Islet precursor cell (in vitro differentiated cells): ENCODE results near the gene SSR1.
A peak's percentile ranks its signal among the peaks of the same experiment; 100 is the strongest.
"Not testable (repeated sequence)": the region's sequence is repeated elsewhere in the genome, so short reads cannot be mapped to it uniquely, and the experiment has no call there.

ENCODE experiments used
- DNase-seq: peaks from one replicate; pipeline ENCODE4 v3.0.0-alpha.2; 2018

Gene SSR1

DNA sequence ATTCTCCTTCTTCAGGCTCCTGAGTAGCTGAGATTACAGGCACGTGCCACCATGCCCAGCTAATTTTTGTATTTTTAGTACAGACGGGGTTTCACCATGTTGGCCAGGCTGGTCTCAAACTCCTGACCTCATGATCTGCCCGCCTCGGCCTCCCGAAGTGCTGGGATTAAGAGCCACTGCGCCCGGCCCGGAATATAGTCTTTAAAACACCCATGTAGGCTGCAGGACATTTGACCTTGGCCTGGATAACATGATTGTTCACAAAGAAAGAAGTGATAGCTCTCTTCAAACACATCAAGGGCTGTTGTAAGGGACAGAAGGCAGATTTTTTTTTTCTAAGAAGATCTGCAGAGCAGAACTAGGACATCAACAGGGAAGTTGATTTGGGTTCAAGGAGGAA is 38.5 kb downstream of the SSR1 start:
- not testable (repeated sequence) for DNase-seq

- DNase-seq, result no peak
Observed at GRCh38 chr6:7273709-7274108, 39.3 kb downstream of the SSR1 start.

GRCh38 chr6:7271205-7271534 is 41.8 kb downstream of the SSR1 start:
- DNase-seq, result no peak

DNA sequence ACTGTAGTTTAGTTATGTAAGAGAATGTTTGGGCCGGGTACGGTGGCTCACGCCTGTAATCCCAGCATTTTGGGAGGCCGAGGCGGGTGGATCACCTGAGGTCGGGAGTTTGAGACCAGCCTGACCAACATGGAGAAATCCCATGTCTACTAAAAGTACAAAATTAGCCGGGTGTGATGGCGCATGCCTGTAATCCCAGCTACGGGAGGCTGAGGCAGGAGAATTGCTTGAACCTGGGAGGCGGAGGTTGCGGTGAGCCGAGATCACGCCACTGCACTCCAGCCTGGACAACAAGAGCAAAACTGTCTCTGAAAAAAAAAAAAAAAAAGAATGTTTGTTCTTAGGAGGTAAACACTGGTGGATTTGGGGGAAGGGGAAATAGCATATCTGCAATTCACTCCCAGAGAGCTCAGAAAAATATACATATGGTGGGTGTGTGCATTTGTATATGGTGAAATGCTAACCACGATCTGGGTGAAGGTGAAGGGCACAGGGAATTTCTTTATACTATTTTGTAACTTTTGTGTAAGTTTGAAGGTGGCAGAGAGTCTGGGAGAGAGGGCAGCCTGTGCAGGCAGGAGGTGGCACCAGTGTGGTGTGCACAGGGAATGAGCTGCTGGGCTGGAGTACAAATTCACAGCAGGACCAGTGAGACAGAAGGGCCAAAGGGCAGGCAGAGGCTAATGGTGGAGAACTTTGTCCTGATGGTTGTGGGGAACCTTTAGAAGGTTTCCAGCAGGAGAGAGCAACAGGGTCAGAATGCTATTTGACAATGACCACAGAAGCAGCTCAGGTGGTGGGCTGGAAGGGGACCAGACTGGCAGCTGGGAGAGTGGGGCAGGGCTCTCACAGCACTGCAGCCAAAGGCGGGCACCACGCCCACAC is 42.4 kb downstream of the SSR1 start:
- DNase-seq, result no peak

- DNase-seq, result peak; percentile 38
Observed at GRCh38 chr6:7269816-7270215, 43.2 kb downstream of the SSR1 start.

DNA sequence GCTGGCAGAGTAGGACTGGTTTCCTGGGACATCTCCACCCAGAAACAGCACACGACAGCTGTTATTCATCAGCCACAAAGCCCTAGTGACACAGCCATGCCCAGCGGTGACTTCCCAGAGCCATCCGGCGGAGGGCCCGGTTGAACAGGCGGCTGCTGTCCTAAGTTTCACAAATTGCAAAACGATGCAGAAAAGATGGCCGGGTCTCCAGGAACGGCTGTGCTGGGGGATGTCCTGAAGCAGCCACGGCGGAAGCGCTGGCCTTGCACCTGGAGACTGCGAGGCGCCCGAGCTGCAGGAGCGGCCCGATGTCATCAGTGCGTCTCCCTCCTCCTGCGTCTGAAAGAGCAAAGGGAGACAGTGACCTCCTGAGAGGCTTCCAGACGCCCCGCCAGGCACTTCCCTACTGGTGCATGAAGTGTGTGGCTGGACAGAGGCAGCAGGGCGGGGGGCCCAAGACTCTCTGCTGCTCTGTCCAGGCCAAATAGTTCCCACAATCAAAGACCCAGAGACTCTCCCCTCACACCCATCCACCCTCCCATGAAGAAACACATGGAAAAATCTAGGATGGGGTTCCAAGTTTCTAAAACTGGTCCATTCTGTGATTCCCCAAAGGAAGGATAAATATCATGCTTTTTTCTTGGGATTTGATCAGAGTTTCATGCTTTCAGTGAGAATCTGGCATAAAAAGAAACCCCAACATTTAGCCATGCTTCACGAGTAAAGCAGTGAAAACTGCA is 44.0 kb downstream of the SSR1 start:
- no peak for DNase-seq

- DNase-seq, result no peak
Observed at GRCh38 chr6:7268362-7268761, 44.6 kb downstream of the SSR1 start.

GRCh38 chr6:7267466-7268091 is 45.4 kb downstream of the SSR1 start:
- DNase-seq, result peak; percentile 84

GRCh38 chr6:7267071-7267465 is 45.9 kb downstream of the SSR1 start:
- no peak for DNase-seq

- not testable (repeated sequence) for DNase-seq
Observed at GRCh38 chr6:7265385-7265726, 47.6 kb downstream of the SSR1 start.

DNA sequence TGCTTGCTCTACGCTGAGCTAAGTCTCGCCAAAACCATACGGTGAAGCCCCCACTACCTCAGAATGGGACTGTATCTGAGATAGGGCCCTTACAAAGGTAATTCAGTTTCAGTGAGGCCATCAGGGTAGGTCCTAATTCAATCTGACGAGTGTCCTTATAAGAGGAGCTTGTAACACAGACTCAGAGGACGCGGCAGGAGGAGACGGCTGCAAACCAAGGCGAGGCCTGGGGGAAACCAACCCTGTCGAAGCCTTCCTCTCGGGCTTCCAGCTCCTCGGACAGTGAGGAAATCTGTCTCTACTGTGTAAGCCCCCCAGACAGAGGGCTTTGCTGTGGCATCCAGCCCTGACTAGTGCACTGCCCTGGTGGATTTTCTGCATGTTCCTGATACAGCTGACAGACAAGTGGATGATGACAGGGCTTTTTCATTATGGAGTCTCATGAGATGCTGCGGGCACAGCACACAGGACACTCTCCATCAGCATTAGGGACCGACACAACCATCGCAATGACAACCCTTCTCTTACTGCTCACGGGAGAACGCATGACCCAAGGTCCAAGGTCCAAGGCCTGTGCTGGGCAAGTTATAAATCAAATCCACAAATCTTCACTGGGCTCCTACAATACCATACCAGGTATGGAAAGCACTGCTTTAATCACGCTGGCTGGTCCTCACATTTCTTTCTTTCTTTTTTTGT is 48.2 kb downstream of the SSR1 start:
- no peak for DNase-seq

DNA sequence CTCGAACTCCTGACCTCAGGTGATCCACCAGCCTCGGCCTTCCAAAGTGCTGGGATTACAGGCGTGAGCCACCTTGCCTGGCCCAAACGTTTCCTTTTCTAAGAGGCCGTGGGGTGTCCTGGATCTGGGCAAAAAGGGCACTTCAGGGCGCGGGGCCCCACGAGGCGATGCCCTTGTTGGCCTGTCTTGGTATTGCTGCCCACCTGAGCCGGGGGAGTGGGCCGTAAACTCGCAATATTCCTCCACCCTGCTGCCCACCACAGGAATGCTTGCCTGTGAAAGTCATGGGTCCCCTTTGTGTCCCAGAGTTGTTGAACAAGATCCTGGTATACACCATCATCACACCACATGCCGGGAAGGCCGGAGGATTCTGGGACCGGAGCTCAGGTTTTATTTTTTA is 49.0 kb downstream of the SSR1 start:
- DNase-seq, result peak; percentile 40

DNA sequence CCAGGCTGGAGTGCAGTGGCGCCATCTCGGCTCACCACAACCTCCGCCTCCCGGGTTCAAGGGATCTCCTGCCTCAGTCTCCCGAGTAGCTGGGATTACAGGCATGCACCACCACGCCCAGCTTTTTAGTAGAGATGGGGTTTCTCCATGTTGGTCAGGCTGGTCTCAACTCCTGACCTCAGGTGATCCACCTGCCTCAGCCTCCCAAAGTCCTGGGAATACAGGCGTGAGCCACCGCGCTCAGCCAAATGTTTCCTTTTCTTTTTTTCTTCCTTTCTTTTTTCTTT is 49.5 kb downstream of the SSR1 start:
- peak; percentile 7 for DNase-seq

- peak; percentile 18 for DNase-seq
Observed at GRCh38 chr6:7262746-7263518, 50.1 kb downstream of the SSR1 start.

GRCh38 chr6:7261852-7262461 is 51.0 kb downstream of the SSR1 start:
- peak; percentile 70 for DNase-seq

DNA sequence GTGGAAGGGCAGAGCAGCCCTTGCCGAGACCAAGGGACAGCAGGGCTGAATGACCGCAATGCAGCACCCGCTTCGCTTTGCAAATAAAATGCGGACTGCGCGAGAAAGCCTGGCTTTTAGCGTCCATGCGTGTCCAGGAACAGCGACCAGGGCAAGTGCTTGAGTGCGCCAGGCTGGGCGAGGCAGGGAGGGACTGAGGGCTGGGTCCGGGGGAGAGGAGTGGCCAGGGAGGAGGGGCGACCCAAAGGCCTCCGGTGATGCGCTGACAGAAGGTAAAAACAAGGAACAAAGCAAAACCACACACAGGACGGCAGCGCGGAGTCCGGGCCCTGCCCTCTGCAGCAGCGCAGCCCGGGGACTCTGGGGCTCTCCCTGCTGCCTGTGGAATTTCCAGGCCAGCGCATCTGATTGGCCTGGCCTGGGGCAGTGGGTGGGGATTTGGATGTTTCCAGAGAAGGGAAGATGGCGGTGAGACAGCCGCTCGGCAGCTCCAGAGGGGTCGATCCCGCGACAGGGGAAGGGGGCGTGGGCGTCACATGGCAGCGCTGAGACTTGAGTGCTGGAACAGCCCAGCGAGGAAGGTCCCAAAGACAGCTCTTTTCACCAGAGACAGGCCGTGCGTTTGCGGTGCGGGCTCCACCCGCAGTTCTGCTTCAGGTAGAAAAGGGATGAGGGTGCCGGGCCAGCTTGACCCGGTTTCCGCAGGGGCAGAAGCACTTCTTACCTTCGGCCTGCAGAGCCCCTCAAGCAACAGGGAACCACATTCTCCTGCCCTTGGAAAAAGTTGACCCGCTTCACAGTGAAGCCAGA is 51.8 kb downstream of the SSR1 start:
- peak; percentile 99 for DNase-seq

- DNase-seq, result no peak
Observed at GRCh38 chr6:7260291-7261031, 52.5 kb downstream of the SSR1 start.

- DNase-seq, result no peak
Observed at GRCh38 chr6:7258231-7258763, 54.7 kb downstream of the SSR1 start.

DNA sequence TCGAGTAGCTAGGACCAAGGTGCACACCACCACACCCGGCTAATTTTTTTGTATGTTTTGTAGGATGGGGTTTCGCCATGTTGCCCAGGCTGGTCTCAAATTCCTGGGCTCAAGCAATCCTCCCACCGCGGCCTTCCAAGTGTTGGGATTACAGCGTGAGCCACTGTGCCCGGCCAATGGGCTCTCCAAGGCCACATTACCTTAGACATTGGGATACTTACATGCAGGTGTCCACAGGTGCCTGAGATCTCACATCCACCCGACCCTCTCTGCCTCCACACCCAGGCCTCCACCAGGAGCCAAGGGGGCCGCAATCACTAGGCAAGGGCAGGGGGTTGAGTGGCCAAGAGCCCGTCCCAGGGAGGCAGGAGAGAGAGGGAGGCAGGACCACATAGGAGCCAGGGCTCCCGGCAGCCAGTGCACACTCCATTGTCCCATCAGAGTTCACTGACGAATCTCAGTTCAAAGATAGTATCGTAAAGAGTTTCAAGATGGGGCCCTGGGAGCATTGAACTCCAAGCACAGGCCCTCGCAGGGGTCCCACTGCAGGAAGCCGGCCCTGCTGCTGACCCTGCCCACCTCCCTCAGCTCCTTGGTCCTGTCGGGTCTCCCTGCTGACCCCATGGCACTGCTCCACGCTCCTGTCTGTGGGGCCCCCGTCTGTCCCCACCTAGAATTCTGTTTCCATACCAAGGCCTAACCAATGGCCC is 55.3 kb downstream of the SSR1 start:
- no peak for DNase-seq

DNA sequence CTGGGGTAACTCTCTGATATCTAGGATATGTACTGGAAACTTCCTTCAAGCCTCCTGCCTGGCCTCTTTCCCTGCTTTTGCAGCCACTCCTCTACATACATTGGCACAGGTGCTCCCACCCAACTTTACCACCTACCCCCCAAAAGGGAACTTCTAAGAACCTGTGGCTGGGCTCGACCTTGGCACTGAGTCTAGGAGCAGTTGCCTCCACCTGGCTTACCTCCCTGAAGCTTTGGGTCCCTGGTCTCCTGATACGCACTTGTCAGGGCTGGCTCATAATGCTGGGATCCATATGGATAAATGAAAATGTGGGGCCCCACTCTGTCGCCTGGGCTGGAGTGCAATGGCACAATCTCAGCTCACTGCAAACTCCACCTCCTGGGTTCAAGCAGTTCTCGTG is 56.2 kb downstream of the SSR1 start:
- DNase-seq, result no peak
